HepG2 (cell line): ENCODE results near the gene GPR176.

Source experiments
- GABPA ChIP-seq, 2 experiments: IDR thresholded peaks; 2 replicates each; pipeline ENCODE4 v1.6.1; 2011 to 2016; ENCODE audit warnings: low read depth in 2 of 2, low read length in 1 of 2, missing biosample characterization in 1 of 2, missing genetic modification characterization in 1 of 2
- POLR2AphosphoS5 ChIP-seq: IDR thresholded peaks from 2 replicates; pipeline ENCODE4 v1.6.1; 2012; ENCODE audit warnings: low read depth, low read length
- TF ChIP-seq, protein P1 (sequence below): sonication (generic); formaldehyde crosslinking; IDR thresholded peaks from 2 replicates; pipeline ENCODE4 v1.5.0; 2020; ENCODE audit warnings: mild to moderate bottlenecking, missing genetic modification reagents, moderate library complexity

- TF ChIP-seq GABPA (IDR thresholded peaks at IDR 0.05; ENCODE audit: low read depth, low read length) (no peak), GABPA (CRISPR knock-in tag; IDR thresholded peaks at IDR 0.05; ENCODE audit: low read depth) (no peak), POLR2AphosphoS5 (no peak)
- TF ChIP-seq, protein P1, sequence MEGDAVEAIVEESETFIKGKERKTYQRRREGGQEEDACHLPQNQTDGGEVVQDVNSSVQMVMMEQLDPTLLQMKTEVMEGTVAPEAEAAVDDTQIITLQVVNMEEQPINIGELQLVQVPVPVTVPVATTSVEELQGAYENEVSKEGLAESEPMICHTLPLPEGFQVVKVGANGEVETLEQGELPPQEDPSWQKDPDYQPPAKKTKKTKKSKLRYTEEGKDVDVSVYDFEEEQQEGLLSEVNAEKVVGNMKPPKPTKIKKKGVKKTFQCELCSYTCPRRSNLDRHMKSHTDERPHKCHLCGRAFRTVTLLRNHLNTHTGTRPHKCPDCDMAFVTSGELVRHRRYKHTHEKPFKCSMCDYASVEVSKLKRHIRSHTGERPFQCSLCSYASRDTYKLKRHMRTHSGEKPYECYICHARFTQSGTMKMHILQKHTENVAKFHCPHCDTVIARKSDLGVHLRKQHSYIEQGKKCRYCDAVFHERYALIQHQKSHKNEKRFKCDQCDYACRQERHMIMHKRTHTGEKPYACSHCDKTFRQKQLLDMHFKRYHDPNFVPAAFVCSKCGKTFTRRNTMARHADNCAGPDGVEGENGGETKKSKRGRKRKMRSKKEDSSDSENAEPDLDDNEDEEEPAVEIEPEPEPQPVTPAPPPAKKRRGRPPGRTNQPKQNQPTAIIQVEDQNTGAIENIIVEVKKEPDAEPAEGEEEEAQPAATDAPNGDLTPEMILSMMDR (CRISPR knock-in tag): no peak
These were observed 33.6 kb downstream of the GPR176 start for GRCh38 chr15:39886418-39886817.
